Measurements from ENCODE around the gene CDC123. TPM values are rescaled to one million over a fixed set of nuclear protein-coding genes. Genes with fewer than 3 reads are reported as not detected.
"Not testable (repeated sequence)": the region's sequence is repeated elsewhere in the genome, so short reads cannot be mapped to it uniquely, and the experiment has no call there.

The CDC123 gene
- total RNA-seq, 1 donor from 2014 or later: 43.7 TPM

DNA sequence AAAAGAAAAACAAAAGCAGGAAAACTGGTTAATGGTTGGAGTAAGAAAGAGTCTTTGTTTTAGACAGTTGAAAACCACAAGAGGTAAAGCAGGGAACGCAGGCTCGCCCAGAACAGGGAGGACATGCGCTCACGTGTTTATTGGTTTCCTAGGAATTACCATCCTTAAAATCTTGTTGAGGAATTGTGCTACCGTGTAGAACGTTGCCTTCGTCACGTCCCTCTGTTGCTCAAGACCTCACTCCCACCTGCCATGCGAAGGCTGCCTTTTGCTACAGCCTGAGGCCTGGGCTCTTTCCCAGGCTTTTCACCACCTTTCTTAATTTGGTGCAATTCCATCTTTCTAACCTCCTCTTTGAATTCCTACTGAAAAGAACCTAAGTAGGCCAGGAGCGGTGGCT lies 91.8 kb downstream of the CDC123 start:
- ATAC-seq (no peak), DNase-seq (no peak)
- no peaks in the 10 kb centered on the region for H3K9me3 ChIP-seq
- no peaks in the 10 kb centered on the region for H3K27me3 ChIP-seq (ENCODE audit: low read depth)
- H3K4me1 ChIP-seq: no peaks in the 10 kb centered on the region
- H3K36me3 ChIP-seq: no peaks in the 10 kb centered on the region
- intact Hi-C loops (cut with DNase I): no loop called here
- no peak overlapping the region for H3K4me3 ChIP-seq
- TF ChIP-seq, protein P1, sequence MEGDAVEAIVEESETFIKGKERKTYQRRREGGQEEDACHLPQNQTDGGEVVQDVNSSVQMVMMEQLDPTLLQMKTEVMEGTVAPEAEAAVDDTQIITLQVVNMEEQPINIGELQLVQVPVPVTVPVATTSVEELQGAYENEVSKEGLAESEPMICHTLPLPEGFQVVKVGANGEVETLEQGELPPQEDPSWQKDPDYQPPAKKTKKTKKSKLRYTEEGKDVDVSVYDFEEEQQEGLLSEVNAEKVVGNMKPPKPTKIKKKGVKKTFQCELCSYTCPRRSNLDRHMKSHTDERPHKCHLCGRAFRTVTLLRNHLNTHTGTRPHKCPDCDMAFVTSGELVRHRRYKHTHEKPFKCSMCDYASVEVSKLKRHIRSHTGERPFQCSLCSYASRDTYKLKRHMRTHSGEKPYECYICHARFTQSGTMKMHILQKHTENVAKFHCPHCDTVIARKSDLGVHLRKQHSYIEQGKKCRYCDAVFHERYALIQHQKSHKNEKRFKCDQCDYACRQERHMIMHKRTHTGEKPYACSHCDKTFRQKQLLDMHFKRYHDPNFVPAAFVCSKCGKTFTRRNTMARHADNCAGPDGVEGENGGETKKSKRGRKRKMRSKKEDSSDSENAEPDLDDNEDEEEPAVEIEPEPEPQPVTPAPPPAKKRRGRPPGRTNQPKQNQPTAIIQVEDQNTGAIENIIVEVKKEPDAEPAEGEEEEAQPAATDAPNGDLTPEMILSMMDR (IDR thresholded peaks at IDR 0.05): no peak
- H3K27ac ChIP-seq: no peak overlapping the region

DNA sequence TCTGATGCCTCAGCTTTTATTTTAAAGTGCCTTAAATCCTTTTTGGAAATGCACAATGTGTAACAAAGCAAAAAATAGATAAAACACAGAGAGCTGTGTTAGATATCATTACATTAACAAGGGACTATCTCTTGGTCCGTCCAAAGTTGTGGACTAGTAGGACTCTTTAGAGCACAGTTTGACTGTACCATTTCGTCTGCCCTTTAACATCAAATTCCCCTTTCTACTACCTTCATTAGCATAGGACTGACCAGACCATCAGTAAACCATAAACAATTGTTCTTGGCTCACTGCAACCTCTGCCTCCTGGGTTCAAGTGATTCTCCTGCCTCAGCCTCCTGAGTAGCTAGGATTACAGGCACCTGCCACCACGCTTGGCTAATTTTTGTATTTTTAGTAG lies 101.8 kb downstream of the CDC123 start:
- DNase-seq; H3K9me3 ChIP-seq; H3K27me3 ChIP-seq (ENCODE audit: low read depth); H3K36me3 ChIP-seq; H3K4me3 ChIP-seq; H3K4me1 ChIP-seq; H3K27ac ChIP-seq; ATAC-seq; intact Hi-C loops (cut with DNase I): not testable (repeated sequence)

DNA sequence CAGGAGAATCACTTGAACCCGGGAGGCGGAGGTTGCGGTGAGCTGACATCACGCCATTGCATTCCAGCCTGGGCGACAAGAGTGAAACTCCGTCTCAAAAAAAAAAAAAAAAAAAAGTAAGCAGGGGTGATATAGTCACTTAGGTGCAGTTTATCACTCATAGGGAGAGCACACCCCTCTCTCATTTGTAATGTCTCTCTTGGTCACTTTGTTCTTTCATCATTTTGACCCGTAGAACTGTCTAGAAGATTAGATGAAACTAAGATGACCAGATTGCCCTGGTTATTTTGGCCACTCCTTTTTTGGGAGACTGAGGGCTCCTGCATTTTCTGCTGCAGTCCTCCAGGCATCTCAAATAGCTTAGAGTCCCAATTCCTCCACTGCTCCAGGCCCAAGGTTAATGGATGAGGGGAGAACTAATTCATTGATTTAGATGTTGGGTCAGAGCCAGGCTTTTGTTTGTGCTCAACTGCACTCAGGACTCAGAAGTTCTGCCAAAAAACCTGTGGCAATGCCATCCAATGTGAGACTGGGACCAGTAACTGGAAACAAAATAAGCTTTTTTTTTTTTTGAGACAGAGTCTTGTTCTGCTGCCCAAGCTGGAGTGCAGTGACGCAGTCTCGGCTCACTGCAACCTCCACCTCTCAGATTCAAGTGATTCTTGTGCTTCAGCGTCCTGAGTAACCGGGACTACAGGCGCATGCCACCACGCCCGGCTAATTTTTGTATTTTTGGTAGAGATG lies 103.4 kb downstream of the CDC123 start:
- Histone ChIP-seq H3K4me3 (no peak overlapping the region), H3K9me3 (no peaks in the 10 kb centered on the region), H3K36me3 (no peaks in the 10 kb centered on the region), H3K27ac (no peak overlapping the region), H3K27me3 (ENCODE audit: low read depth) (no peaks in the 10 kb centered on the region), H3K4me1 (no peaks in the 10 kb centered on the region)
- TF ChIP-seq, protein P1 (IDR thresholded peaks at IDR 0.05): no peak
- DNase-seq (peak; percentile 58), ATAC-seq (peak; percentile 76 to 81)
- intact Hi-C loops (cut with DNase I): no loop called here

Other genes starting within 250 kb of the CDC123 start
- 21.0 TPM for gene UPF2, start 153.4 kb upstream of the CDC123 start, total RNA-seq
- 21.7 TPM for gene DHTKD1, start 127.2 kb upstream of the CDC123 start, total RNA-seq
- 5.3 TPM for gene SEC61A2, start 66.5 kb upstream of the CDC123 start, total RNA-seq
- 43.3 TPM for gene NUDT5, start 297 bp upstream of the CDC123 start, total RNA-seq
- 22.5 TPM for gene CAMK1D, start 153.4 kb downstream of the CDC123 start, total RNA-seq

Measured in lower lobe of right lung (tissue), 2 donors.